Hepatocyte (in vitro differentiated cells): ENCODE results near the gene UBR2.

Experiments used
- EZH2 ChIP-seq: fragments of 200-600 bp; sonication (generic); IDR thresholded peaks from 2 replicates; pipeline ENCODE4 v1.6.1; 2016; ENCODE audit warnings: antibody characterized with exemption, mild to moderate bottlenecking, borderline replicate concordance
- TF ChIP-seq, protein P1 (sequence below): fragments of 200-600 bp; sonication (generic); IDR thresholded peaks from 2 replicates; pipeline ENCODE4 v1.5.1; 2016; ENCODE audit warnings: antibody characterized with exemption, mild to moderate bottlenecking; ENCODE audit not compliant: poor library complexity

DNA sequence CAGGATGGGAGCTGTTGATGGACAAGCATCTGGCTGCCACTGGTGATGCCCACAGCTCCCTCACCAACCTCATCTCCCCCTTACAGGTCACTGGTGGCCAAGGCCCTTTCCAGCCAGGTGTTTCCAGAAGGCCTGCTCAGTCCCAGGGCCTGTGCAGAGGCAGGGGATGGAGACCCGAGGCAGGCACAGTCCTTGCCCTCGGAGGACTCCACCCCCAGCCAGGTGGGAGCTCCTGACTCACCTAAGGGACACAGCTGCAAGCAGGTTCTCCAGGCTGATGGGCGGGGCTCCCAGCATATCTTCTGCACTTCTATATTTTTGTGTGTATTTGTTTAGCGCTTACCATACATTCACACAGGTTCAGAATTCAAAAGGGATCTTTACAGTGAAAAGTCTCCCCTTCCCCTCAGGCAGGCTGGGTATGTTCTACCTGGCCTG, 141.1 kb downstream of the UBR2 start:
- TF ChIP-seq, protein P1, sequence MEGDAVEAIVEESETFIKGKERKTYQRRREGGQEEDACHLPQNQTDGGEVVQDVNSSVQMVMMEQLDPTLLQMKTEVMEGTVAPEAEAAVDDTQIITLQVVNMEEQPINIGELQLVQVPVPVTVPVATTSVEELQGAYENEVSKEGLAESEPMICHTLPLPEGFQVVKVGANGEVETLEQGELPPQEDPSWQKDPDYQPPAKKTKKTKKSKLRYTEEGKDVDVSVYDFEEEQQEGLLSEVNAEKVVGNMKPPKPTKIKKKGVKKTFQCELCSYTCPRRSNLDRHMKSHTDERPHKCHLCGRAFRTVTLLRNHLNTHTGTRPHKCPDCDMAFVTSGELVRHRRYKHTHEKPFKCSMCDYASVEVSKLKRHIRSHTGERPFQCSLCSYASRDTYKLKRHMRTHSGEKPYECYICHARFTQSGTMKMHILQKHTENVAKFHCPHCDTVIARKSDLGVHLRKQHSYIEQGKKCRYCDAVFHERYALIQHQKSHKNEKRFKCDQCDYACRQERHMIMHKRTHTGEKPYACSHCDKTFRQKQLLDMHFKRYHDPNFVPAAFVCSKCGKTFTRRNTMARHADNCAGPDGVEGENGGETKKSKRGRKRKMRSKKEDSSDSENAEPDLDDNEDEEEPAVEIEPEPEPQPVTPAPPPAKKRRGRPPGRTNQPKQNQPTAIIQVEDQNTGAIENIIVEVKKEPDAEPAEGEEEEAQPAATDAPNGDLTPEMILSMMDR = no peak
- TF ChIP-seq EZH2 = no peak
